ENCODE data around the gene NLE1.
"Not testable (repeated sequence)": the region's sequence is repeated elsewhere in the genome, so short reads cannot be mapped to it uniquely, and the experiment has no call there.

Gene NLE1

DNA sequence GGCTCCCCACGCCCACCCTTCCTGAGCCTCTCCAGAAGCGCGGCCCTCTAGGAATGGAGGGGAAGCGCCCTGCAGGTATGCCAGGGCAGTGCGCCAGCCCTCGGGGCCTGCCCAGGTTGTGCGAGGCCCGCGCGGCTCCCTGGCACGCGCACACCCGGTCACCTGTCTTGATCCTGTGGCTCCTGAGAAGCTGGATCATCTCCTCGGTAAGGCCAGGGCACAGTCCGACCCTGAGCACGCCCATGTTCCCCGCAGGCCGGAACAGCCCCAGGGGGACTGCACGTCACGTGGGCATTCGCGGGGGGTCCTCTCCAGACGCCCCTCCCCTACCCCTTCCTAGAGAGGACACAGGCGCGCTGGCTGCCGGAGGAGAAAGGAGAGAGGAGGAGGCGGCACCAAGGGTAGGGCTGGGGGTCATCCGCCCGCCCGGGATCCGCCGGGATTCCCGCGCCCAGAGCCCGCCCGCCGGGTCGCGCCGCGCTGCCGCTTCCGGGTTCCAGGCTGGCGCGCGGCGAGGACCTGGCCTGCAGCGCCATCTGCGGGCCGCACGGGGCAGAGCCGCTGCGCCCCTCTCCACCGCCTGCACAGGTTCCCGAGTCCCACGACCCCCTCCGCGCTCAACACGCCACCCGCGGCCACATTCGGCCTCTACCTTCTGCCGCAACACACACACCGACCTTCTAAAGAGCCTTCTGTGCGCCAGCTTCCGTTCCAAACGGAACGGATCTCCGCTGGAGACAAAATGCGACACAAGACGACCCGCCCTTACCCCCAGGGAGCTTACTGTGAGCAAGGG, 22.5 kb downstream of the NLE1 start, which contains the start of gene RAD51D:
RAD51D (minus strand) TSS at position 491 of the 796 bp plus-strand sequence; CDS start at position 244, 247 bp downstream.
- Mint-ChIP-seq H3K9me3 (no peaks in the 10 kb centered on the region), H3K27ac (peak within 1 kb of the TSS in 2 of 3 experiments; percentile 65 to 81), H3K4me1 (no peaks in the 10 kb centered on the region), H3K27me3 (ENCODE audit: low read depth) (peaks cover 12% of the 10 kb centered on the region), H3K4me3 (peak within 1 kb of the TSS; percentile 89 to 94 (median 94)), H3K36me3 (ENCODE audit: low read depth) (no peaks in the 10 kb centered on the region)
- TF ChIP-seq, protein P1, sequence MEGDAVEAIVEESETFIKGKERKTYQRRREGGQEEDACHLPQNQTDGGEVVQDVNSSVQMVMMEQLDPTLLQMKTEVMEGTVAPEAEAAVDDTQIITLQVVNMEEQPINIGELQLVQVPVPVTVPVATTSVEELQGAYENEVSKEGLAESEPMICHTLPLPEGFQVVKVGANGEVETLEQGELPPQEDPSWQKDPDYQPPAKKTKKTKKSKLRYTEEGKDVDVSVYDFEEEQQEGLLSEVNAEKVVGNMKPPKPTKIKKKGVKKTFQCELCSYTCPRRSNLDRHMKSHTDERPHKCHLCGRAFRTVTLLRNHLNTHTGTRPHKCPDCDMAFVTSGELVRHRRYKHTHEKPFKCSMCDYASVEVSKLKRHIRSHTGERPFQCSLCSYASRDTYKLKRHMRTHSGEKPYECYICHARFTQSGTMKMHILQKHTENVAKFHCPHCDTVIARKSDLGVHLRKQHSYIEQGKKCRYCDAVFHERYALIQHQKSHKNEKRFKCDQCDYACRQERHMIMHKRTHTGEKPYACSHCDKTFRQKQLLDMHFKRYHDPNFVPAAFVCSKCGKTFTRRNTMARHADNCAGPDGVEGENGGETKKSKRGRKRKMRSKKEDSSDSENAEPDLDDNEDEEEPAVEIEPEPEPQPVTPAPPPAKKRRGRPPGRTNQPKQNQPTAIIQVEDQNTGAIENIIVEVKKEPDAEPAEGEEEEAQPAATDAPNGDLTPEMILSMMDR (IDR thresholded peaks at IDR 0.05; ENCODE audit: unreplicated experiment in 3 of 3), result peak; percentile 94 to 96 (median 95)

GRCh38 chr17:35117984-35118383, 24.1 kb downstream of the NLE1 start:
- H3K4me1 Mint-ChIP-seq, result no peaks in the 10 kb centered on the region
- H3K4me3 Mint-ChIP-seq, result peak overlapping the region; percentile 71 to 84 (median 77)

GRCh38 chr17:35116845-35117244, 25.3 kb downstream of the NLE1 start:
- Mint-ChIP-seq H3K9me3 (no peaks in the 10 kb centered on the region), H3K27ac (no peak overlapping the region), H3K4me1 (no peaks in the 10 kb centered on the region), H3K27me3 (ENCODE audit: low read depth) (peaks cover 12% of the 10 kb centered on the region), H3K4me3 (peak overlapping the region in 1 of 3 experiments; percentile 19), H3K36me3 (ENCODE audit: low read depth) (no peaks in the 10 kb centered on the region)
- TF ChIP-seq, protein P1 (IDR thresholded peaks at IDR 0.05; ENCODE audit: unreplicated experiment in 3 of 3), result no peak

More at GRCh38 chr17:35117984-35118383, 24.1 kb downstream of the NLE1 start:
- Mint-ChIP-seq H3K9me3 (no peaks in the 10 kb centered on the region), H3K27ac (peak overlapping the region in 1 of 3 experiments; percentile 17), H3K36me3 (ENCODE audit: low read depth) (no peaks in the 10 kb centered on the region), H3K27me3 (ENCODE audit: low read depth) (peaks cover 10% of the 10 kb centered on the region)
- TF ChIP-seq, protein P1 (IDR thresholded peaks at IDR 0.05; ENCODE audit: unreplicated experiment in 3 of 3), result no peak

- H3K27me3 Mint-ChIP-seq (ENCODE audit: low read depth); H3K27ac Mint-ChIP-seq; H3K4me1 Mint-ChIP-seq; H3K9me3 Mint-ChIP-seq; H3K4me3 Mint-ChIP-seq: not testable (repeated sequence)
- peaks cover 17% of the 10 kb centered on the region for H3K36me3 Mint-ChIP-seq (ENCODE audit: low read depth)
Measured at GRCh38 chr17:35110791-35111190, 31.3 kb downstream of the NLE1 start.

DNA sequence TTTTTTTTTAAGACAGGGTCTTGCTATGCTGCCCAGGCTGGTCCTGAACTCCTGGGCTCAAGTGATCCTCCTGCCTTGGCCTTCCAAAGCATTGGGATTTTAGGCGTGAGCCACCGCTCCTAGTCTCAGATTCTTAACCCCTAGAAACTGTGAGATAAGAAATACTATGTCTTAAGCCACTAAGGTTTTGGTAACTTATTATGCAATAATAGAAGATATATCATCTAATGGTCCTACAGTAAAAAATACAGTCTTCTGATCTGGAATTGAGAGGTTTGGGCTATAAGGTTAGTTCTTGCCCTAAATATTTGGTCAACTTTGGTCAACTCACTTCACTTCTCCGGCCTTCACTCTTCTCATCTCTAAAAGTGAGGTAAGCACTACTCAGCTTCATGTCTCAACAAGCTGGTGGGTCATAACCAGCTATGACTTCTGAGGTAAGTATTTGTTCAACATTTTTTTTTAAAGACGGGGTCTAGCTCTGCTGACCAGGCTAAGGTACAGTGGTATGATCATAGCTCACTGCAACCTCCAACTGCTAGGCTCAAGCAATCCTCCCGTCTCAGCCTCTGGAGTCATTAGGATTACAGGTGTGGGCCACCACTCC, 37.2 kb downstream of the NLE1 start:
- Mint-ChIP-seq H3K36me3 (ENCODE audit: low read depth) (peaks cover 43% of the 10 kb centered on the region), H3K4me1 (no peaks in the 10 kb centered on the region), H3K9me3 (no peaks in the 10 kb centered on the region), H3K27me3 (ENCODE audit: low read depth) (no peaks in the 10 kb centered on the region), H3K27ac (no peak overlapping the region), H3K4me3 (no peak overlapping the region)
- TF ChIP-seq, protein P1 (IDR thresholded peaks at IDR 0.05; ENCODE audit: unreplicated experiment in 3 of 3), result no peak

- no peak overlapping the region for H3K4me3 Mint-ChIP-seq
- no peaks in the 10 kb centered on the region for H3K4me1 Mint-ChIP-seq
- TF ChIP-seq, protein P1 (IDR thresholded peaks at IDR 0.05; ENCODE audit: unreplicated experiment in 3 of 3), result no peak
- H3K9me3 Mint-ChIP-seq, result no peaks in the 10 kb centered on the region
- no peak overlapping the region for H3K27ac Mint-ChIP-seq
- H3K27me3 Mint-ChIP-seq (ENCODE audit: low read depth), result no peaks in the 10 kb centered on the region
- peaks cover 44% of the 10 kb centered on the region for H3K36me3 Mint-ChIP-seq (ENCODE audit: low read depth)
Measured at GRCh38 chr17:35103271-35103670, 38.8 kb downstream of the NLE1 start.

All from nephron (organoid).